Erythroblast (primary cell): ENCODE data around the gene HELQ.

Source experiments
- GATA1 ChIP-seq: IDR thresholded peaks from 2 replicates; pipeline ENCODE4 v1.6.1; 2011; ENCODE audit warnings: low read depth, mild to moderate bottlenecking, control low read depth, low read length, moderate library complexity
- POLR2A ChIP-seq: IDR thresholded peaks from 2 replicates; pipeline ENCODE4 v1.6.1; 2011; ENCODE audit warnings: mild to moderate bottlenecking, low read length

DNA sequence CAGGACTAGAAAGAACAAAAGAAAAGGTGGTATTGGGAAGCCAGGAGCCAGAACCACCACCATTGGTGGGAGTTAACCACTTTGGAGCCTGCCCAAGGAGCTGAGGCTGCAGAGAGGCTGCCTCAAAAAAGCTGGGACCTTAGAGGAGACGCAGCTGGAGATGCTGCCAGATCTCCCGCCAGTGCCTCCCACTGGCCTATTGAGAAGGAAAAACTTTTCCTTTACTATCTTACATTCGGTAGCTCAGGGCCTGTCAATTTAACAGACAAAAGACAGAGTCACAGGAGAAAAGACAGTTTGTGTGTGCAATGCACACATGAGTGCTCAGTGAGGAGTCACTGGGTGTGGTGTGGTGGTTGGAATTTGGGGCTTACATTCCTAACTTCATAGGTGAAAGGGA lies 68.6 kb downstream of the HELQ start:
- TF ChIP-seq POLR2A (no peak), GATA1 (no peak)
